NCI-H2196 (cell line): ENCODE data around the gene KCNQ2.

Experiments
- DNase-seq: peaks from one replicate; lab custom pipeline; 2025; ENCODE audit not compliant: unreplicated experiment; lab: John Stamatoyannopoulos, UW

Gene KCNQ2

GRCh38 chr20:63406617-63407245 is 65.7 kb downstream of the KCNQ2 start:
- DNase-seq, result no peak

- no peak for DNase-seq
Observed at GRCh38 chr20:63406011-63406410, 66.4 kb downstream of the KCNQ2 start.

DNA sequence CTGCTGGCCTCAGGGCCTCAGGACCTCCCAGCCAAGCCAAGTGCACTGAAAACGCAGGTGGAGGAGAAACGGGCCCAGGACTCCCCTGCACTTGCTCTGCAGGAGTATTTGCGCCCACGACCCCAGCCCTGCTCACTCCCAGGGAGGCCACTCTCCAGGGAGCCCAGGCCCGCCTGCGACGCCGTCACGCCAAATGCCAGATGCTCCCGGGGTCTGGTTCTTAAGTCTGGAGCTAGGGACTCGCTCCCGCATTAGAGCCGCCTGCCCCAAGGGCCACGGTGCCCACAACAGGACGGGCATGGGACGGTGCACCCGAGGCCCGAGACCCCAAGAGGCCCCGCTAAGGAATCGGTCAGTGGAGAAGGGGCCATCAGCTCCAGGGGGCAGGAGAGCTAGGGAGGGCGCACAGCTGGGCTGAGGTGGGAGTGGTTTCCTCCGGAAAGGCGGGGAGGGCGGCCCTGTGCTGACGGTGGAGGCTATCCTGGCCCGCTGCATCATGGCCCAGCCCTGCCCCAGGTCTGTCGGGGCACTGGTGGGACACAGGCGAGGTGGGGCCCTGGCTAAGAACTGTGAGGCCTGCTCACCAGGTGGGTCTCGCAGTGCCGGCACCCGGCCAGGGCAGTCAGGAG is 67.2 kb downstream of the KCNQ2 start:
- no peak for DNase-seq

DNA sequence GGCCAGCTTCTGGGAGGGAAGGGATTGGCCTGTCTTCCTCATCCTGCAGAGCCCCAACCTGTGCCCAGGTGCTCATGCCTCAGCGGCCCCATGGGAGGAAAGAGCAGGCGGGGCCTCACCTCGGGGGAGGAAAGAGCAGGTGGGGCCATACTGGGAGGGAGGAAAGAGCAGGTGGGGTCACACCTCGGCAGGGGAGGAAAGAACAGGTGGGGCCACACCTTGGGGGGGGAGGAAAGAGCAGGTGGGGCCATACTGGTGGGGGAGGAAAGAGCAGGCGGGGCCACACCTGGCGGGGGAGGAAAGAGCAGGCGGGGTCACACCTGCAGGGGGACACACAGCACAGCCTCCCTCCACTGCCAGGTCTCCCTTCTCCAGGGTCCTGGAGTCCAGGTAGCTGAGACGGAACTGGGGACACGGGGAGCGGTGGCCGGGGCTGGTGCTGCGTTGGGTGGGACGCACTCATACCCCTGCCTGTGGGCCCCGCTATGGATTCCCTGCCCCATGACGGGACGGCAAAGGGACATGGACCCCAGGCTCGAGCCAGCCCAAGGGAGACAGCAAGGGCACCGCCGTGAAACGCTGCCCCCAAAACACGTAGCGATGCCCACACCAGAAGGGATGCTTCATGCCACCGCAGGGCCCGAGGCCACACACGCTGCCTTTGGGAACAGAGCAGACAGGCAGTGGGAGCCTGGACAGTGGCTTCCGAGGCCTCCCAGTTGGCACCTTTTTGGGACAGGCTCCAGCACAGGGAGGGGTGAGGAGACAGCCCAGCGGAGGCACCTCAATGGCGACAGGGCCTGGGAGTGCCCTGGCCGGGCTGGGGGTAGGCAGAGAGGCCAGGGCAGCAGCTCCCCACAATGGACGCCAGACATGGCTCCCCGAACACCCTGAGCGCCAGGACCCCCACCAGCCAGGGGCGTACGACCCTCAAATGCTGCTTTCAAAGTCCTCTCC is 68.0 kb downstream of the KCNQ2 start:
- DNase-seq, result no peak

DNA sequence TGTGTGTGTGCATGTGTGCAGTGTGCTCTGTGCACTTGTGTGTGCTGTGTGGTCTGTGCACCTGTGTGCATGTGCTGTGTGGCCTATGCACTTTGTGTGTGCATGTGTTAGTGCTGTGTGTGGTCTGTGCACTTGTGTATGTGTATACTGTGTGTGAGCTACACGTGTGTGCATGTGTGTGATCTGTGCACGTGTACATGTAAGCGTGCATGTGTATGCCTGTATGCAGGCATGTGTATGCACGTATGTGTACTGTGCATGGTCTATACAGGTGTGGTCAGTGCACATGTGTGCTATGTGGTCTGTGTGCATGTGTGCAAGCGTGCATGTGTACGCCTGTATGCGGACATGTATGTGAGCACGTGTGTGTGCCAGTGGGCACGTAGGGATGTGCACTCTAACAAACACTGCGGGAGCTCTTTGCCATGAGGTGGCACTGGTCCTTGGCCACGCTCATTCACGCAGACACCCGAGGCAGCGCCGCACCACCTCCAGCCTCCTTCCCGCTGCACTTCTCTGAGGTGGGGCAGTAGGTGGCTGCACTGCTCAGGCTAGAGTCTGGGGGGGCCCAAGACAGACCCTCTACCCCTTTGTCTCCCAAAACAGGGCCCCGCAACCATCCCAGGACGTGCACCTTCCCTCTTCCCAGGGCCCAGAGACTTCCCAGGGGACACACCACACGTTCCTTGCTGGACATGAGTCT is 68.9 kb downstream of the KCNQ2 start:
- no peak for DNase-seq

GRCh38 chr20:63402860-63403220 is 69.6 kb downstream of the KCNQ2 start:
- DNase-seq, result no peak

DNA sequence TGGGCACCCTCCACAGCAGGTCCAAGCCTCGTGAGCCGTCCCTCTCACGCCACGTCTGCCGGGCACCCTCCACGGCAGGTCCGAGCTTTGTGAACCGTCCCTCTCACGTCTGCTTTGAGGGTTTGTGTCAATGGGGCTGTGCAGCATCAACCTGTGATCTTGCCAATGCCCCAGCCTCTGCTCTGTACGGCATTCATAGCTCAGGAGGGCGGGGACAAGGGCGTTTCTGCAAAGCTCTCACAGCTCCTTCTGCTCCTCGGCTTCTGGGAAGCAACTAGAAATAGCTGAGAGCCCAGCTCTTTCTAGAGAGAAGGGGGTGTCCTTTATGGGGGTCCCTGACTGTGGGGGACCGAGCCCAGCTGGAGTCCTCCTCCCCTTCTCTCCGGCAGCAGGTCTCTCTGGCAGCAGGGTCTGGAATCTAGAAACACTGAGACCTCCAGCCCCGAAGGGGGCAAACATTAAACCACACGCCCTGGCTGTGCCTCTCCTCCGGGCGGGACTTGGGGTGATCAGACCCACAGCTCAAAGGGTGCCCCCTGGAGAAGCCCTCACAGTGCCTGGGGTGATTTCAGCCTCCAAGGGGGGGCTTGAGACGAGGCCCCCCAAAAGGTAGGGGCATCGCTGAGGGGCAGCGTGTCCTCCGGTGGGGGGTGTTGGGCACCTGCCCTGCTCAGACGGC is 70.1 kb downstream of the KCNQ2 start:
- DNase-seq, result no peak

DNA sequence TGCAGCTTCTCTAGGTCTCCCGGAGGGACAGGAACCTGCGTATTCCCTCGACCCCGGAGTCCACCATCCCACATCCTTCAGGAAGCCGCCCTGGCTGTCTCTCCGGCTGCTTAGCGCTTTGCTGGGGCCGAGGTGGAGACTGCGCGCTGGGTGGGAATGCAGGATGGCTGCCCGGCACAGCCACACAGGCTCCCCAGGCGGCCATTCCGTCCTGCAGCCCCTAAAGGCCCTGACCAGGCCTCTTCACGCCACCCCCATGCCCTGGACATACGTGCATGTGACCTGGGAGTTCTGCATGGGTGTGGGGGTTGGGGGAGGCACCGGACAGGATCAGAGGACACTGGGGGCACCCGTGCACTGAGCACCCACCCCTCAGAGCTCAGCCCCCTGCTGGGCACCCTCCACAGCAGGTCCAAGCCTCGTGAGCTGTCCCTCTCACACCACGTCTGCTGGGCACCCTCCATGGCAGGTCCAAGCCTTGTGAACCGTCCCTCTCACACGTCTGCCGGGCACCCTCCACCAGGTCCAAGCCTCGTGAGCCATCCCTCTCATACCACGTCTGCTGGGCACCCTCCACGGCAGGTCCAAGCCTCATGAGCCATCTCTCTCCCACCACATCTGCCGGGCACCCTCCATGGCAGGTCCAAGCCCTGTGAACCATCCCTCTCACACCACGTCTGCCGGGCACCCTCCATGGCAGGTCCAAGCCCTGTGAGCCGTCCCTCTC is 70.9 kb downstream of the KCNQ2 start:
- no peak for DNase-seq

- DNase-seq, result no peak
Observed at GRCh38 chr20:63400486-63401210, 71.8 kb downstream of the KCNQ2 start.

GRCh38 chr20:63399596-63400375 is 72.7 kb downstream of the KCNQ2 start:
- DNase-seq, result no peak

GRCh38 chr20:63398744-63399514 is 73.5 kb downstream of the KCNQ2 start:
- no peak for DNase-seq

DNA sequence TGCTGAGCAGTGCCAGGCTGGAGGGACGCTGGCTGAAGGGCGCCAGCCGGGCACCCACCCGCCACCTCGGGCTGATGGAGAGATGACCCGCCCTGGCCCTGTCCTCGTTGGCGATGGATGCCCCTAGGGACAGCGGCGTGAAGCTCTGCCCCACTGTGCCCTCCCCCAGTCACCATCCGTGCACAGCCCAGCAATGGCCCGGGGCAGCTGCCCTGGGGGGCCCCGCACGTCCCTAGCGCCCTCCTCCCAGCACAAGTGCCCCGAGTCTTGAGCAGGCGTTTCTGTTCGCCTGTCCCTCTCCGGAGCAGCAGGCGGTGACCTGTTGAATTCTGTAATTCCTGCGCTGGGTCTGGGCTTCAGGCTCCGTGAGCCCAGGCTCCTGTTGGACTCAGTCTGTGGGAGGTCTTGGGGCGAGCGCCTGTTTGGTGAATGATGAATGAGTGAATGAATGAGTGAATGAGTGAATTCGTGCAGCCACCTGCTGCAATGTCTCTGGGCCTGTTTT is 74.5 kb downstream of the KCNQ2 start:
- no peak for DNase-seq

DNA sequence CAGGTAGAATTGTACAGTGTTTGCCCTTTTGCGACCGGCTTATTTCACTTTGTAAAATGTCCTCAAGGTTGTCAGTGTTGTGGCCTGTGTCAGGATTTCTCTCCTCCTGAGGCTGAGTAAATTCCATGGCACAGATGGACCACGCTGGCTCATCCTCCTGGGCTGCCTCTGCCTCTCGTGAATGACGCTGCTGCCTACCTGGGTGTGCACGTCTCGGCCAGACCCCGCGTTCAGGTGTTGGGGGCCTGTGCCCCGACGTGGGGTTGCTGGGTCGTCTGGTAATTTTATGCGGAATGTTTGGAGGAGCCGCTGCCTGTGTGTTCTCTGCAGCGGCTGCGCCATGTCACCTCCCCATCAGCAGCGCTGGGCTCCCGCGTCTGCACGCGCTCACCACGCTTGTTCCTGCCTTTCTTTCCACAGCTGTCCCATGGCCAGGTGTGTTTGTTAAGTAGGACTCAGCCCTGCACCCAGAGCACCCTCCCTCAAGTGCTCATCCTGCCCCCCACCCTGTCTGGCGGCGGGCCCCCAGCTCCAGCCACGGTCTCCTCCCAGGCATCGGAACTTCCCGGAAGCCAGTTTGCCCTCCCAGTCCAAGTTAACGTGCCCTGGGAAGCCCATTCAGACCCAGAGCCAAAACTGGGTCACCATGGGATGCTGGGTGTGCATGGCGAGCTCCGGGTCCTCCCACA is 75.2 kb downstream of the KCNQ2 start:
- no peak for DNase-seq

DNA sequence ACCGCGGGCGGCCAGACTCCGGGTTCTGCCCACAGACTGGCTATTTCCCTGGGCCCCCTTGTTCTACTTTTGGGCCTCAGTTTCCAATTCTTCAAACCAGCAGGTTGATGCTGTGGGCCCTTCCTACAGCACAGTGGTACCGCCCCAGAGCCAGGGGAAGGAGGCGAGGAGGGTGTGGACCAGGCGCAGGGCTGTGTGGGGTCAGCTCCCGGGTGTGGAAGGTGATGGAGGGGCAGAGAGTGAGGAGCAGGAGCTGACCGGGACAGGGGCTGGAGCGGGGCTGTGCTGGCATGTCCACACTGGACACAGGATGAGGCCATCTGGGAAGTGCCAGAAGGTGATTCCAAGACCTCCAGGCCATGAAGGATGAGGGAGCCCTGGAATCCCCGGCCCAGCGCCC is 76.2 kb downstream of the KCNQ2 start:
- DNase-seq, result no peak

DNA sequence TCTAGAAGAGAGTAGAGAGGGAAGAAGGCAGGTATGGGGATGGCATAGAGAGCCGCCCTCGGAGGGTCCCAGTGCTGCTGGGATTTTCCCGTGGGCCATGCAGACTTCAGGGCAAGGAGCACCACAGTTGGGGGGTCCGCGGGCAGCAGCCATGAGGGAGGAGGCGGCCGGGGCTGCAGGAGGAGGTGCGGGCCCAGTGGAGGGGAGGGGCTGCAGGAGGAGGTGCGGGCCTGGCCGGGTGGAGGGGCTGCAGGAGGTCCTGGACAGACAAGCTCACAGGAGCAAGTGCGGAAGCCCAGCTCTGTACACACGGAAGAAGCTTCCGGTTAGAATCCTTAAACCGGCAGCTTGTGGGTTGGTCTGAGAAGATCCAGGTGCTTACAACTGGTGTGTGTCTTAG is 76.7 kb downstream of the KCNQ2 start:
- no peak for DNase-seq

- DNase-seq, result no peak
Observed at GRCh38 chr20:63394920-63395455, 77.5 kb downstream of the KCNQ2 start.
